HEK293T (cell line): ENCODE results near the gene LRRC2.

Experiments
- ARNT ChIP-seq: fragments of 450-650 bp; IDR thresholded peaks from 2 replicates; pipeline ENCODE4 v1.6.1; 2017; ENCODE audit warnings: mild to moderate bottlenecking
- BHLHE40 ChIP-seq: fragments of 450-650 bp; IDR thresholded peaks from 2 replicates; pipeline ENCODE4 v1.6.1; 2016; ENCODE audit warnings: mild to moderate bottlenecking, moderate library complexity, borderline replicate concordance
- CTBP1 ChIP-seq: fragments of 450-650 bp; IDR thresholded peaks from 2 replicates; pipeline ENCODE4 v1.6.1; 2016; ENCODE audit warnings: borderline replicate concordance
- ELF4 ChIP-seq: fragments of 450-650 bp; IDR thresholded peaks from 2 replicates; pipeline ENCODE4 v1.6.1; 2017; ENCODE audit warnings: antibody characterized with exemption
- FOXA1 ChIP-seq: fragments of 450-650 bp; IDR thresholded peaks from 2 replicates; pipeline ENCODE4 v1.6.1; 2016; ENCODE audit warnings: mild to moderate bottlenecking
- FOXK2 ChIP-seq: fragments of 450-650 bp; IDR thresholded peaks from 2 replicates; pipeline ENCODE4 v1.6.1; 2016; ENCODE audit warnings: mild to moderate bottlenecking
- FOXM1 ChIP-seq: fragments of 450-650 bp; IDR thresholded peaks from 2 replicates; pipeline ENCODE4 v1.6.1; 2017; ENCODE audit warnings: mild to moderate bottlenecking, borderline replicate concordance
- HDGF ChIP-seq: fragments of 450-650 bp; IDR thresholded peaks from 2 replicates; pipeline ENCODE4 v1.6.1; 2017; ENCODE audit warnings: antibody characterized with exemption, borderline replicate concordance
- LEF1 ChIP-seq: fragments of 450-650 bp; IDR thresholded peaks from 2 replicates; pipeline ENCODE4 v1.6.1; 2017; ENCODE audit warnings: mild to moderate bottlenecking, borderline replicate concordance
- NFRKB ChIP-seq: fragments of 450-650 bp; IDR thresholded peaks from 2 replicates; pipeline ENCODE4 v1.6.1; 2016; ENCODE audit warnings: mild to moderate bottlenecking, moderate library complexity
- PKNOX1 ChIP-seq: fragments of 450-650 bp; IDR thresholded peaks from 2 replicates; pipeline ENCODE4 v1.6.1; 2016
- SP1 ChIP-seq: fragments of 450-650 bp; IDR thresholded peaks from 2 replicates; pipeline ENCODE4 v1.6.1; 2017
- SUZ12 ChIP-seq: fragments of 450-650 bp; IDR thresholded peaks from 2 replicates; pipeline ENCODE4 v1.6.1; 2016; ENCODE audit warnings: mild to moderate bottlenecking
- TARDBP ChIP-seq: fragments of 450-650 bp; IDR thresholded peaks from 2 replicates; pipeline ENCODE4 v1.6.1; 2016

GRCh38 chr3:46580675-46581074, 14.6 kb upstream of the LRRC2 start:
- no peak for TF ChIP-seq SP1
- no peak for TF ChIP-seq FOXM1
- no peak for TF ChIP-seq ARNT
- TF ChIP-seq SUZ12, result no peak
- TF ChIP-seq FOXK2, result no peak
- TF ChIP-seq TARDBP, result no peak
- TF ChIP-seq NFRKB, result no peak
- TF ChIP-seq PKNOX1, result no peak
- TF ChIP-seq CTBP1, result no peak
- no peak for TF ChIP-seq LEF1
- TF ChIP-seq FOXA1, result no peak
- no peak for TF ChIP-seq BHLHE40
- TF ChIP-seq ELF4, result no peak
- TF ChIP-seq HDGF, result no peak
